DMS79 treated with DMSO at 0.1 percent for 48 hours (cell line): ENCODE data around the gene MED25.
A peak's percentile ranks its signal among the peaks of the same experiment; 100 is the strongest.

Source experiments
- DNase-seq: peaks from one replicate; lab custom pipeline; 2025; lab: John Stamatoyannopoulos, UW

The MED25 gene

GRCh38 chr19:49799271-49799797, 18.8 kb upstream of the MED25 start:
- no peak for DNase-seq

- no peak for DNase-seq
These were observed 18.2 kb upstream of the MED25 start for GRCh38 chr19:49799798-49800376.

- DNase-seq: no peak
These were observed 17.3 kb upstream of the MED25 start for GRCh38 chr19:49800771-49801170.

GRCh38 chr19:49801401-49801888, 16.6 kb upstream of the MED25 start:
- DNase-seq: no peak

GRCh38 chr19:49801966-49802661, 16.0 kb upstream of the MED25 start:
- DNase-seq: no peak

DNA sequence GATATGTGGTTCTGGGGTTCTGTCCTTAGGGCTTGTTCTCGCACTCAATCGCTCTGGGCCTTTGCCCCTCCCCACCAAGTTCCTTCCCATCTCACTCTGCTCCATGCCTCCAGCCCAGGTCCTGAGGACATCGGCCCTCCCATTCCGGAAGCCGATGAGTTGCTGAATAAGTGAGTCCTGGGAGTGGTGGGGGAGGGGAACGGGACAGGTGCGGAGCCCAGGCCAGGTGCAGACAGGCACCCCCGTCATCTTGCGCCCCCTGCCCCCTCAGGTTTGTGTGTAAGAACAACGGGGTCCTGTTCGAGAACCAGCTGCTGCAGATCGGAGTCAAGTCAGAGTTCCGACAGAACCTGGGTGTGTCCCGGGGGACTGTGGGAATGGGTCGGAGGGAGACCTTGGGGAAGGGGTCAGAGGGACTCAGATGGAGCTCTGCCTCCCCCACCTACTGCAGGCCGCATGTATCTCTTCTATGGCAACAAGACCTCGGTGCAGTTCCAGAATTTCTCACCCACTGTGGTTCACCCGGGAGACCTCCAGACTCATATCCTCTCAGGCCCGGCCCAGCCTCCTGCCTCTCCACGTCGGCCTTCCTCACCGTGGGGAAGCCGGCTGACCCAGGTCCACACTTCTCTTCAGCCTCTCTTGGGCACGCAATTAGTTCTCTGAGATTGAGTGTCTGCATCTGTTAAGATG, 15.1 kb upstream of the MED25 start:
- no peak for DNase-seq

DNA sequence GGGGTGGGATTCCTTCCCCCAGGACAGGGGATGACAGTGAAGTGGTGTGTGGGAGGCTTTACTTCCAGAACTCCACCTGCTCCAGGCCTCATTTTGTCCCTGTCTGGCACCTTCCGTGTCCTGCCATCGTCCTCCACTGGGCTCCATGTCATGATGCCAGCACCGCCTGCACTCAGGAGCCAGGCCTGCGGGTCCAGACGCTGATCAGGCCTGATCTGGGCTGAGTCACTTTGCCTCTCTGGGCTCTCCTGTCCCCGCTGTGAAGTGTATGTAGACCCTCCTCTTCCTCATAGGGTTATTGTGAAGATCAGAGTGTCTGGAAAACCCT, 14.6 kb upstream of the MED25 start:
- no peak for DNase-seq

GRCh38 chr19:49805822-49806619, 12.1 kb upstream of the MED25 start:
- DNase-seq: no peak

DNA sequence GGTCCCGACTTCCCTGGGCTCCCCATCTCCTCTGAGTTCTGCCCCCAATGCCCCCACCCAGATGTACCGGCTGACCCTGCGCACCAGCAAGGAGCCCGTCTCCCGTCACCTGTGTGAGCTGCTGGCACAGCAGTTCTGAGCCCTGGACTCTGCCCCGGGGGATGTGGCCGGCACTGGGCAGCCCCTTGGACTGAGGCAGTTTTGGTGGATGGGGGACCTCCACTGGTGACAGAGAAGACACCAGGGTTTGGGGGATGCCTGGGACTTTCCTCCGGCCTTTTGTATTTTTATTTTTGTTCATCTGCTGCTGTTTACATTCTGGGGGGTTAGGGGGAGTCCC, 11.5 kb upstream of the MED25 start:
- DNase-seq: no peak

DNA sequence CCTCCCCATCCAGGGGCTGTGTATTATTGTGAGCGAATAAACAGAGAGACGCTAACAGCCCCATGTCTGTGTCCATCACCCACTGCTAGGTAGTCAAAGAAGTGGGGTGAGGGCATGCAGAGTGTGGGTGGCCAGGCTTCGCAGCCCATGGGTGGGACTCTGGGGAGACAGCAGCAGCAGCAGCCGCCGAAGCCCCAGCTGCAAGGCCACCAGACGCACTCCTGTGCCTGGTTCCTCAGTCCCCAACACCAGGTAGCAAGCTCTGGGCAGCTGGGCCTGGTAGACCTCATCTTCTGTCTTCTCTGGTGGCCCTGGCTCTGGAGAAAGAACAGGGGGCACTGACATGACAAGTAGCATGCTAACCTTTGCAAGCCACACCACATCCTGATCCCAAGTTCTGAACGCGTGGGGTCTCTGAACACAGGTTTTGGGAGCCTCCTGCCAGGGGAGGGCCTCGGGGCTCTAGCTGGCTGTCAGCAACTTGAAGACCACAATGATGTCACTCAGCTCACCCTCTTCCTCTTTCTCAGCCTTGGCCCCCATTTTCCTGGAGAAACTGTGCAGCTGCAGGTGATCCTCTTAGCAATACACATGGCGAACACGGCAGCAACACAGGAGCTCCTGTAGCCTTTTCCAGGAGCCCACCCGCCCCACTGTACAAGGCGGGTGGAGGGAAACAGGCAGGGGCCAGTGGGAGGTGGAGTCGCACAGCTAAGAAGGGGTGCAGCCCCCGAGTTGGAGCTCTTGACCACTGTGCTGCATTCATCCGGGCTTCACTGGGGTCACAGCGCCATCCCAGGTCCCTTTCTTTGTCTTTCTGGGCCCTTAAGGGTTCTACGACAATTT, 10.8 kb upstream of the MED25 start:
- DNase-seq: no peak

DNA sequence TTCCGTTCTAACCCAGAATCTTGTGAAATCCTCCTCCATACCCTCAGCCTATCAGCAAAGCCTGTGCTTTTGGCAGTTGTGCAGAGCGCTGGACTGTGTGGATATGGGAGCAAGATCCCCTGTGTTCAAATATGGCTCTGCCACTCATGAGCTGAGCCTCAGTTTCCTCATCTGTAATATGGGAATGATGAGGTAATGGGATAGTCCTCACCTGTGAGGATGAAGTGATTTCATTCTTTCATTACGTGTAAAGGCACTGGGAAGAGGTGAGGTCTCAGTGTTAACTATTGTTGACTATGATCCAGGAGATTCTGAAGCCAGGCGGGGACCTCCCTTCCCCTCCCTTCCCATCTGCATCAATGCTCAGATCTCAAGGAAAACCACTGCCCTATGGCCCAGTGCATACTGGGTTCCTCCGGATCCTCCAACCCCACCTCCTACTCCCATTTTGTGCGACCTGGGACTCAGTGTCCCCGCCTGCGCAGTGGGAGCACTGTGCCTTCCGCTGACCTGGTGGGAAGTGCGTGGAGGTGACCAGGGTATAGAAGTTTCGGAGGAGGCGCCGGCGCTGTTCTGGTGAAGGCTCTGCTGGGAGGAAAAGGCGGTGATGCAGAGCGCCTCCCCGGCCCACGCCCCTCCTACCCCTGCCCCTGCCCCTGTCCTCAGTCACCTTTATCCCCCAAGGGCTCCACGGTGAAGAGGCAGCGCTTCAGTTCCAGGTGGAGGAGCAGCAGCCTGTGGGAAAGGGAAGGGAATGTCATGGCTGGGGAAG, 10.0 kb upstream of the MED25 start:
- DNase-seq: no peak

DNA sequence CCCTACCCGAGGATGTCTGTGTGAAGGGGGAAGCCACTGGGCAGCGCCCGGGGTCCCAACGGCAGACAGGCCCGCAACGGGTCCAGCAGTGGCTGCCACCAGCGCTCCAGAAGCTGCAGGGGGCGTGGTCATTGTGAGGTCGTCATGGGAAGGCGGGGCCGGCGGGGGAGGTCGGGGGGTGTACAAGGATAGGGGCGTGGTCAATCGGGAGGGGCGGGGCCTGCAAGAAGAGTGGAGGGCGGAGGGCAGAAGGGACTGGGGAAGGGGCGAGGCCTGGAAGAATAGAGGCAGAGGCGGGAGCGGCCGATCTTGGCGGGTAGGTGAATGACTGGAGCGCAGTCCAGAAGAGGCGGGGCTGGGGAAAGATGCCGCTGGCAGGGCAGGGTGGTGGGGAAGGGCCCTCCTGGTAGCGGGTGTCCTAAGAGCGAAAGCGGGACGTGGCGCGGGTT, 9.4 kb upstream of the MED25 start:
- peak; percentile 58 for DNase-seq

GRCh38 chr19:49809160-49809940, 8.7 kb upstream of the MED25 start:
- peak; percentile 60 for DNase-seq

DNA sequence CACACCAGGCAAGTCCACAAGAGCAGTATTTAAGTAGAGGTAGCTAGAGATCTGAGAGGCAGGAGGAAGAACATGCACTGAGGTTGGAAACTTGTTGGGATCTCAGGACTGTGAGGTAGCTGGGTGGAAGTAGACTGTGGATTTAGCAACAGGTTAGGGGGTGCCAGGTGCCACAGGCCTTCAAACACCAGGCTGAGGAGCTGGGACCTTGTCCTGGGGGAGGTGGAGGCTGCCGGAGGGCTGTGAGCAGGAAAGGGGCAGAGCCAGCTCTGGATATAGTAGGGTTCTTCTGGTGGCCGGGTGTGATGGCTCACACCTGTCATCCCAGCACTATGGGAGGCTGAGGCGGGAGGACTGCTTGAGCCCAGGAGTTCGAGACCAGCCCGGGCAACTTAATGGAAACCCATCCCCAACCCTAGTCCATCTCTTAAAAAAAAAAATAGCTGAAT, 8.1 kb upstream of the MED25 start:
- no peak for DNase-seq

DNA sequence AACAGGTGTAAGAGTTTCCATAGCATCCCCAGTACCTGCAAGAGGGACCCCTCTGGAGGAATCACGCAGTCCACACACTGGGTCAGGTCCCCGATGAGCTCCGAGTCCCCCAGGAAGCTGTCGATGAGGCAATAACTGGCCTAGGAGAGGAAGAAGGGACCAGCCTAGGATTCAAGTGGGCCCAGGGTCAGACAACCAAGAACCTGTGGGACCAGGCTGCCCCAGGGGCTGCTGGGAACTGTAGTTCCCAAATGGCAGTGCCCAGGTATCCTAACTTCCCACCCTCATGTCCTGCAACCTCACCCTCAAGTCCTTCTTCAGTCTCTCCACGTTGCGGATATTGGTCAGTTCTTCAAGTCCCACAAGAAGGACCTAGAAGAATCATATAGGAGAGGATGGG, 6.8 kb upstream of the MED25 start:
- DNase-seq: no peak

GRCh38 chr19:49812452-49812996, 5.6 kb upstream of the MED25 start:
- no peak for DNase-seq

- DNase-seq: peak; percentile 98
These were observed 4.9 kb upstream of the MED25 start, which contains the start of gene FUZ for GRCh38 chr19:49812997-49813861. TSS of gene FUZ (minus strand) at chr19:49813292. CDS start at chr19:49813106, 186 bp downstream.

- DNase-seq: no peak
These were observed 4.1 kb upstream of the MED25 start for GRCh38 chr19:49814010-49814409.
